Neural crest cell (in vitro differentiated cells): ENCODE measurements around the gene LPP. TPM values are rescaled to one million over a fixed set of nuclear protein-coding genes. Genes with fewer than 3 reads are reported as not detected.

ENCODE experiments used
- DNase-seq: peaks from one replicate; pipeline ENCODE4 v3.0.0; 2021; ENCODE audit warnings: low read depth, mixed read lengths, low spot score
- H3K27ac Mint-ChIP-seq: one replicate; pipeline ENCODE4 v1.8.0; 2021; ENCODE audit warnings: mild to moderate bottlenecking, mixed read lengths; ENCODE audit not compliant: unreplicated experiment
- H3K27me3 Mint-ChIP-seq: 2 replicates; pipeline ENCODE4 v1.8.0; 2021; ENCODE audit warnings: low read depth, mild to moderate bottlenecking, mixed read lengths
- H3K36me3 Mint-ChIP-seq: 2 replicates; pipeline ENCODE4 v1.8.0; 2021; ENCODE audit warnings: low read depth, mild to moderate bottlenecking, mixed read lengths
- H3K4me1 Mint-ChIP-seq: 2 replicates; pipeline ENCODE4 v1.8.0; 2021; ENCODE audit warnings: mixed read lengths
- H3K4me3 Mint-ChIP-seq: one replicate; pipeline ENCODE4 v1.8.0; 2021; ENCODE audit warnings: mild to moderate bottlenecking, mixed read lengths
- H3K9me3 Mint-ChIP-seq: 2 replicates; pipeline ENCODE4 v1.8.0; 2021; ENCODE audit warnings: mixed read lengths
- total RNA-seq: library from RNA; stranded (reverse); gene quantifications from 2 replicates; pipeline ENCODE4 v1.2.1, GENCODE V29; 2021
- TF ChIP-seq, protein P1 (sequence below): fragments of 200-600 bp; sonication (generic); conservative IDR thresholded peaks from 2 replicates; pipeline ENCODE4 v1.5.0; 2021; ENCODE audit warnings: antibody characterized with exemption, mild to moderate bottlenecking

The LPP gene
- total RNA-seq, 1 donor from 2014 or later = 38.7 TPM

- H3K9me3 Mint-ChIP-seq = no peaks in the 10 kb centered on the region
- H3K36me3 Mint-ChIP-seq = no peaks in the 10 kb centered on the region
- H3K4me1 Mint-ChIP-seq = peaks cover 14% of the 10 kb centered on the region
- peak overlapping the region; percentile 29 for H3K4me3 Mint-ChIP-seq
- DNase-seq = no peak
- no peaks in the 10 kb centered on the region for H3K27me3 Mint-ChIP-seq
- H3K27ac Mint-ChIP-seq = peak overlapping the region; percentile 95
- TF ChIP-seq, protein P1, sequence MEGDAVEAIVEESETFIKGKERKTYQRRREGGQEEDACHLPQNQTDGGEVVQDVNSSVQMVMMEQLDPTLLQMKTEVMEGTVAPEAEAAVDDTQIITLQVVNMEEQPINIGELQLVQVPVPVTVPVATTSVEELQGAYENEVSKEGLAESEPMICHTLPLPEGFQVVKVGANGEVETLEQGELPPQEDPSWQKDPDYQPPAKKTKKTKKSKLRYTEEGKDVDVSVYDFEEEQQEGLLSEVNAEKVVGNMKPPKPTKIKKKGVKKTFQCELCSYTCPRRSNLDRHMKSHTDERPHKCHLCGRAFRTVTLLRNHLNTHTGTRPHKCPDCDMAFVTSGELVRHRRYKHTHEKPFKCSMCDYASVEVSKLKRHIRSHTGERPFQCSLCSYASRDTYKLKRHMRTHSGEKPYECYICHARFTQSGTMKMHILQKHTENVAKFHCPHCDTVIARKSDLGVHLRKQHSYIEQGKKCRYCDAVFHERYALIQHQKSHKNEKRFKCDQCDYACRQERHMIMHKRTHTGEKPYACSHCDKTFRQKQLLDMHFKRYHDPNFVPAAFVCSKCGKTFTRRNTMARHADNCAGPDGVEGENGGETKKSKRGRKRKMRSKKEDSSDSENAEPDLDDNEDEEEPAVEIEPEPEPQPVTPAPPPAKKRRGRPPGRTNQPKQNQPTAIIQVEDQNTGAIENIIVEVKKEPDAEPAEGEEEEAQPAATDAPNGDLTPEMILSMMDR = no peak
These were observed 108.5 kb downstream of the LPP start for GRCh38 chr3:188262488-188262887.

- H3K27me3 Mint-ChIP-seq = no peaks in the 10 kb centered on the region
- peak overlapping the region; percentile 95 for H3K27ac Mint-ChIP-seq
- H3K4me1 Mint-ChIP-seq = peaks cover 10% of the 10 kb centered on the region
- H3K36me3 Mint-ChIP-seq = no peaks in the 10 kb centered on the region
- TF ChIP-seq, protein P1 = no peak
- H3K9me3 Mint-ChIP-seq = no peaks in the 10 kb centered on the region
- H3K4me3 Mint-ChIP-seq = peak overlapping the region; percentile 29
- peak; percentile 6 for DNase-seq
These were observed 109.1 kb downstream of the LPP start for GRCh38 chr3:188262913-188263683.

- Mint-ChIP-seq H3K9me3 (no peaks in the 10 kb centered on the region), H3K4me3 (no peak overlapping the region), H3K4me1 (peaks cover 7% of the 10 kb centered on the region), H3K27me3 (no peaks in the 10 kb centered on the region), H3K36me3 (no peaks in the 10 kb centered on the region), H3K27ac (no peak overlapping the region)
- DNase-seq = no peak
- TF ChIP-seq, protein P1 = no peak
These were observed 110.6 kb downstream of the LPP start for GRCh38 chr3:188264226-188265207.

DNA sequence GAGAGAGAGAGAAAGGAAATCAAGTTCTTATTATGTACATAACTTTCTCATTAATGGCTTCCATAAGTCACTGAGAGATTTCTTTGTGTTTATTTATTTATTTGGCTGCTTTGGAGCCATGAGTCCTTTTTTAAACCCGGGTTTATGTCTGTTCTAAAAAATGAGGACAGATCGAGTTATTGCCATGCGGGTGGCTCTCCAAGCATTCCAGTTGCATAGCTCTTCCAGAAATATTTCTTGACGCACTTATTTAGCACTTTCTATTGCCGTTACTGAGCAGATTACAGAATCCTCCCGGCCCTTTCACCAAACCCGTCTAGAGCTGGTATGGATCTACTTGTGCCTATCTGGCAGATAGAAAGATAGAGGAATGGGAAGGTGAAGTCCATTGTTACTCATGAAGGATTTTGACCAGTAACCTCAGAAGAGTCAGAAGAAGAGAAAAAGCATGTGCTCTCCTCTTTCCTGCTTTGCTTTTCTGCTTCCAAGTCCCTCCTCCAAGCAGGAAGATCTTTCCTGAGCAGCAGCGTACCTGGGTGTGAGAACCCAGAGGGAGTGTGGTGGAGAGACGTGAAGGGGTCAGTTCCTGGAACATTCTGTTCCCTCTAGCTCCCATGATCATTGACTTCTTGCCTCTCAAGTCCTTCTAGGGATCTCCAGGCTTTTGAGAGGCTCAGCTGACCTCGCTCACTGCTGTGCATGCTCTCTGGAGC lies 112.8 kb downstream of the LPP start:
- Mint-ChIP-seq H3K4me3 (no peak overlapping the region), H3K27ac (no peak overlapping the region), H3K27me3 (no peaks in the 10 kb centered on the region), H3K9me3 (no peaks in the 10 kb centered on the region), H3K36me3 (no peaks in the 10 kb centered on the region), H3K4me1 (peaks cover 26% of the 10 kb centered on the region)
- TF ChIP-seq, protein P1 = no peak
- DNase-seq = no peak

GRCh38 chr3:188267790-188268335 lies 113.9 kb downstream of the LPP start:
- H3K36me3 Mint-ChIP-seq = peaks cover 2% of the 10 kb centered on the region
- H3K9me3 Mint-ChIP-seq = no peaks in the 10 kb centered on the region
- no peak overlapping the region for H3K27ac Mint-ChIP-seq
- TF ChIP-seq, protein P1 = no peak
- H3K4me3 Mint-ChIP-seq = no peak overlapping the region
- H3K4me1 Mint-ChIP-seq = peaks cover 37% of the 10 kb centered on the region
- H3K27me3 Mint-ChIP-seq = no peaks in the 10 kb centered on the region
- DNase-seq = no peak
